Peyer's patch (tissue), 4 donors: ENCODE measurements around the gene FBXL2.

Source experiments
- CTCF ChIP-seq, 6 experiments: fragments of 450-650 bp in 4 of 6; fragments of 200-600 bp in 2 of 6; sonication (generic) in 1 of 6; IDR thresholded peaks; one replicate each; pipeline ENCODE4 v1.5.1; 2017 to 2019; ENCODE audit warnings: antibody characterized with exemption in 6 of 6, mild to moderate bottlenecking in 3 of 6, moderate library complexity in 1 of 6
- POLR2A ChIP-seq, 2 donors: fragments of 450-650 bp; IDR thresholded peaks; one replicate each; pipeline ENCODE4 v1.5.1; 2017; ENCODE audit warnings: antibody characterized with exemption in 2 of 2, mild to moderate bottlenecking in 2 of 2, moderate library complexity in 2 of 2

- TF ChIP-seq CTCF (IDR thresholded peaks at IDR 0.05) (no peak), POLR2A (IDR thresholded peaks at IDR 0.05) (no peak)
Measured at GRCh38 chr3:33331414-33331813, 54.2 kb downstream of the FBXL2 start.
